ENCODE results near the gene TUSC2.

TUSC2 gene

DNA sequence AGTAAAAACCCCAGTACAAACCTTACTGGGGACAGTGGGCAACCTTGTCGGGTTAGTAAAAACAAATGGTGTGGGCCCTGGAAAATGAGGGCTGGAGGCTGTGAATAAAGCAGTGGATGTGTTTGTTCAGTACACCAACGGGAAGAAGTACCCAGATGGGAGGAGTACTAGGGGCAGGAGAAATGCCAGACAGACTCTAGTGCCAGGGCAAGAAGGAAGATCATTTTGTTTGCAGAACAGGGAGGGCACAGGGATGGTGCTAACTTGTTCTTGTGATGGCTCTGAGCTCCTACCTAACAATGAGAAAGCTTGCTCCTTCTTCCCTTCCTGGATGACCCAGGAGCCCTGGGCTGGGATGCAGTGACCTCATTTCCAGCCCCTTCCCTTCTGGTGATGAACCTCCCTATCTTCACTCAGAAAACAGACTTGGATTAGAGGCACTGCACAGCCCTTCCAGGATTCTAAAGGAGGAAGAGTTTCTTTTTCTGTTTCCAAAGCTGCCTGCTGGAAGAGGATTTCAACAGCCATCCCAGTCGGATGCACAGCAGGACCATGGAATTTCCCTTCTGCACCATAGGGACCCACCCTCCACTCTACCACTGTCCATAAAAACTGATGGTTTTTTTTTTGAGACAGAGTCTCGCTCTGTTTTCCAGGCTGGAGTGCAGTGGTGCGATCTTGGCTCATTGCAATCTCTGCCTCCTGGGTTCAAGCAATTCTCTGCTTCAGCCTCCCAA lies 6.5 kb upstream of the TUSC2 start:
- no peak for DNase-seq (ENCODE audit: low read depth)

DNA sequence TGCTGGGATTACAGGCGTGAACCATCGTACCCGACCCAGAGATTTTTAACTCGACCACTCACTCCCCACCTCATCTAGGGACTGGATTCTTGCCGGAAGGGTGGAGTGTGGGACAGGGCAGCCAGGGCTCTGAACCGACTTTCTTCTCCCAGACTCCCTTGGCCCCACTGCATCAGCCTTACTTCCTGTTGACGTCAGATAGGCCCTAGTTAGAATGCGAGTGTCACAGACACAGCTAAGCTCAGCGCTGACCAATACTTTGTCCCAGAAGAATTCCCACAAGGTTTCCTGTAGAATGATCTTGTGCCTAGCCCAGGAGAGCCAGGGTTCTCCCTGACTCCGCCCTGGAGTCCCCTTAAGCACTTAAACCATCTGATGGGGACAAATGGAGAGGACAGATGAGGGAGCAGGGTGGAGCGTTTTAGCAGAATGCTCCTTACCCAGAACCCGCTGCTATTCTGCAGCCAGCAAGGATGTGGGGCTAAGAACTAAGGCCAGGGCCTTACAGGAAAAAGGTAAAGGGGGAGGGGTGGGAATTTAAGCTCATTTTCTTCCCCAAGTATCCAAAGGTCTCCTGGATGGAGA lies 5.8 kb upstream of the TUSC2 start:
- no peak for DNase-seq (ENCODE audit: low read depth)

DNA sequence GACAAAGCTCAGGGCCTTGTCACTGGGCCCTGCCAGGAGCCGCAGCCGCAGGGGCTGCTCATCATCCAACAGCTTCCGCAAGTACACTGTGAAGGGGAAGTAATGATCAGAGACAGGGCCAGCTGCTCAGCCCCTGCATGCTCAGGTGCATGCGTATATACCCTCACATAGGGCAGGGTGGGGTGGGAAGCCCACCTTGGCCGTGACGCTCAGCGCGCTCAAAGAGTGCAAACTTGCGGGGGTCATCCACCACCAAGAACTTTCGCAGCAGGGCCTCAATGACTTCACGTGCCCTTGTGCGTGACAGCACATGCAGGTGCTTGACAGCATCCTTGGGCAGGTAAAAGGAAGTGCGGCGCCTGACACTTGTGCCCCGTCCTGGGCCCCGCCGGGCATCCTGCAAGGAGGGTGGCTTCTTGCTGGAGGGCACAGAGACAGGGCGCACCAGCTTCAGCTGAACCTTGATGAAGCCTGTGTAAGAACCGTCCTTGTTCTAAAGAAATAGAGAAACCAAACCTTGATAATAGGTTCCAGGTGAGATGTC lies 3.4 kb upstream of the TUSC2 start:
- no peak for DNase-seq (ENCODE audit: low read depth)

DNA sequence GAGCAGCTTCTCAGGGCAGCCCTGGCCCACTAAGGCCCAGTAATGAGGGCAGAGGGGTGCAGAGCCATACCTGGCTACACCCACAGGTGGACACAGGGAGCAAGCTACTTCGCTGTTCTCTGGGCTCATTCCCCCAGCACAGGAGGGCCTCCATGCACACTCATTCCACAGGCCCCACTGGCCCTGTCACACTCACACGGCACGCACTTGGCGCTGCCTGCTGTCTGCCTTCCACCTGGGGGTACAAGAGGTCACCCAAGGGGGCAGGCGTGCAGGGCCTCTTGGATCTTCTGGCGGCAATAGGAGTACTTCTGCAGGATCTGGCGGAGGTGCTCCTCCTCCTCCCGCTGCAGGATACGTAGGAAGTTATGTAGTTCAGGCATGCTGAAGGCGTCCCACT lies 2.3 kb upstream of the TUSC2 start:
- no peak for DNase-seq (ENCODE audit: low read depth)

DNA sequence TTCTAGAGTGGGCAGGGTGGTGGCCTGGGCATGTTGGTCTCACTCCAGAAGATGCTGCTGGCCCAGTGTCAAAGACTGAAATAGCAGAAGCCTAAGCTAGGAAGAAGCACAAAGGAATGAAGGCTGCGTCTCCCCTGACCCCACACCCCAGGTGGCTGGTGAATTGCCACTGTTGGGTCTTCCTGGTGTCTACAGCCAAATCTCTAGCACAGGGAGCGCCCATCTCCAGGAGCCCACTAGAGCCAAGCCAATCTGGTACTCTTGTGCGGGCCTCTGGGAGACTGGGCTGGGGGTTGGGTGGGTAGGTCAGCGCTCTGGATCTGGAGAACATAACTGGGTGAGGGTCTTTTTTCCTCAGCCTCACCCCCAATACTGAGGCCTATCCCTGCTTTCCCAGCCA lies 894 bp downstream of the TUSC2 start:
- no peak for DNase-seq (ENCODE audit: low read depth)

DNA sequence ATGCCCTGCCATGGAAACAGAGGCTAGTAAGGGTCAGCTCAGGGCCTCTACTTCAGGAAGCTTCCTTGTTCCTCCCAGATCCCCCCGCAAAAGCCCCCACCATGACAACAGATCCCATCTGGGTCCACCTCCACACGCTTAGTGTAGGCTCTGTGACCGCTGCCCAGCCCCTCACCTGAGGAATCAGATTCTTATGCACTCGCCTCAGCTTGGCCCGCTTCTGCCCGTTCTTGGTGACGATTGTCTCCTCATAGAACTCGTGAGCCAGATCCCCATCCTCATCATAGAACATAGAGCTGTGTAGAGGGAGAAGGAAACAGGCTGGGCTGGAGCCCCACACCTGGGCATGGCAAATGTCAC lies 1.9 kb downstream of the TUSC2 start:
- no peak for DNase-seq (ENCODE audit: low read depth)

DNA sequence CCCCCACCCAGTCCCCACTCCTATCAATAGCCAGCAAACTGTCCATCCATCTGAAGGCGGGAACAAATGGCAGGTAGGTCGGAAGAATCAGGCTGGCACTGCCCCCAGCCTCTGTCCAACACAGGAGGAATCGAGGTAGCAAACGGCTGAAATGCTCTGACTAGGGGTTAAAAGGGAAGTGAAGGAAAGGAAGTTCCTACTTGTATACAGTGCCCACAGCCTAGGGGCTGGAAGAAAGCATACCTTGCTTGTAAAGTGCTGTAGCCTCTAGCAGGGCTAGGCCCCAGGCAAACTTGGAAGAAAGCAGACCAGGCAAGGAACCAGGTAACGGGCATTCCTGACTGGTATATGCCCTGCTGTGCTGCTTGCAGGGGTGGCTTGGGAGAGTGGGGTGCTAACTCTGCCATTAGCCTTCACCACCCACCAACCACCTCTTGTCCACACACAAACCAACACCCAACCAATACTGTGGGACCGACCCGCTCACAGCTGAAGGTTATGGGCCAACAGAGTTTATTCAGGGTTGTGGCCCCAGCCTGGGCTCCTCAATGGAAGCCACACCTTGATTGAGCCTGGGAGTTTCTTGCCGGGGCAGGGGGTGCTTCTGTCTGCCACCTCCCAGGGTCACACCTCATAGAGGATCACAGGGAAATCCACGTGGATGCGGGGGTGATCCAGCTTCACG lies 2.4 kb downstream of the TUSC2 start:
- DNase-seq (ENCODE audit: low read depth): no peak

DNA sequence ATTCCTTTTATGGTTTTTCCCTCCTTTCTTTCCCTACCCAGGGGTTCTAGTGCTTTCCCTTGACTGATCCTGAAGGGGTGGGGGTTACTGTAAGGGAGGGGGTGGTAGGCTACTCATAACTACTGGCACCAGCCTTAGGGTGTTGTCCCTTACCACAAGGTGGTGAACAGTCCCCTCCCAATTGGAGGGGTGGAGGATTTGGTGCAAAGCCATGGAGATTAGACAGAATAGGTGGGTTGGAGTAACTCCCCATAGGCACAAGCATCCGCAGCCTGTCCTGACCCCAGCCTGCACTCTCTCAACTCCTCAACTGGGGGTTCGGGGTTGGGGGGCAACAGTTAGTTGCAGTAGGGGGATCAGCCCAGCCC lies 2.9 kb downstream of the TUSC2 start:
- DNase-seq (ENCODE audit: low read depth): no peak

DNA sequence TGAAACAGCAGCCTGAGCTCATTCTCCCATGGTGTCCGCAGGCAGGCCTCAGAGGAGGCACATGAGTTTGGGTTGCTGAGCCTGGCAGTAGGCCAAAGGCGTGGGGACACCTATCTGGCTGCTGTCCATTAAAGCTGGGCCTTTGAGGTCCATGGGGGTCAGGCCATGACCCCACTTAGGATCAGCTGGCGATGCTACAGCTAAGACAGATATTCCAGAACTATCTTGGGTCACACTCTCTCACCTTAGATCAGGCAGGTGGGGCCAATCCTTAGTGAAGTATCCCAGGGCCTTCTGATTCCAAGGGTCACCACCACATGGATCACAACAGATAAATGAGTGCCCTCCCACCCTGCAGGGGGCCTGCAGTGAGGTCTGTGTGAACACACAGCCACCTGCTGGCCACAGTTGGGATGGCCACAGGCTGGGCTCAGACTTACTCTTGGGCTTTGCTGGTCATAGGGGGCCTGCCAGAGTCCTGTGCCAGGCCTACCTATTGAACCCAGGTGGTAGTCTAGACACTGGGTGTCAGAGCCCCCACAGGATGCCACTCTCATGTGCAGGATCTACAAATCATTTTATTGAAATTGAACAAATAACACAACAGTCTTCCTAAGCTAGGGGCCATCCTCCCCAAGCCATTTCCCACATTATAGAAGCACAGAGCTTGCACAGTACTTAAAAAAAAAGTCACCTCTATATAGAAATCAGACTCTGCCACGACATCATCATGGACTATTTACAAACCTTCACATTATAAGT lies 3.5 kb downstream of the TUSC2 start:
- peak; percentile 39 for DNase-seq (ENCODE audit: low read depth)

DNA sequence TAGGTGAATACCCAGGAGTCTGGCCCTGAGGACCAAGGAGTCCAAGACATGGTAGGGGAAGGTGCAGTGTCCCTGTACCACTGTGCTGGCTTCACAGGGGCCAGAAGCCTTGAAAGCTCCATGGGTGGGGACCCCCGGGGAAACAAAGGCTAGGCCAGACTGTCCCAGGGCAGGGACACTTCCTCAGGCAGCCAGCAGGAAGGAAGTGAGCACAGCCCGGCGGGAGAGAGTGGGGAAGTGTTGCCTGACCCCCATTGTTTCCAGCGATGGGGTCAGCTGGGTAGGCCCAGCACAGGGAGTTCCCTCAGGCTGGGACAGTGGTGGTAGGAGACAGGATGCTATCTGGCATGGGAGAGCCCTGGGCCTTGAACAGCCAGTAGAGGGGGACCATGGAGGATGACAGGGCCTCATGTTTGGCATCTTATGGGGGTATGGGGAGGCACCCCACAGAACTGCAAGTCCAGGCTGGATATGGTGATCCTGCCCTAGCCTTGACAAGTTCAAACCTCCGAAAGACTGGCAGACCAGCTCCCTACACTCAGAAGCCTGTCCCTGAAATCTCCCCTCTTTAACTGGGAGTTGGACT lies 4.3 kb downstream of the TUSC2 start:
- no peak for DNase-seq (ENCODE audit: low read depth)

DNA sequence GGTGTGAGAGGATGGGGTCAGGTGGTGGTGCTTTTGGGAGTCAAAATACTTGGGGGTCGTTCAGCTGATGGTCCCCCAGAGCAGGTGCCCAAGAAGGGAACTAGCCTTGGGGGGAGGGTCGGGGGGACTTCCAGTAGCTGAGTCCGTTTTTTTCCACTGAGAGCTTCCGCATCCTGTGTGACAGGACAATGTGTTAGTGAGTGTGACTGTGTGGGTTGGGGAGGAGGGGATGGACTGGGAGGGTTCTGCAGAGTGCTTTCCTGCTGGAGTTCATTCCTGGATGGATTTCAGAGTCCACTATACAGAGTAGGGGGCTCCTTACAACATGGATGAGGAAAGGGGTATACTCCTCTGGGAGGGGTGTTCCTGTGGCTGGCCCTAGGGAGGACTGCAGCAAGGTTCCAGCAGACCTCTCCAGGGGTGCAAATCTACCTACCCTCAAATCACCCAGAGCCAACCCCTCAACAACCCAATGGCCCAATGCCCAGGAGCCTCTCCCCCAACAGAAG lies 4.9 kb downstream of the TUSC2 start:
- no peak for DNase-seq (ENCODE audit: low read depth)

DNA sequence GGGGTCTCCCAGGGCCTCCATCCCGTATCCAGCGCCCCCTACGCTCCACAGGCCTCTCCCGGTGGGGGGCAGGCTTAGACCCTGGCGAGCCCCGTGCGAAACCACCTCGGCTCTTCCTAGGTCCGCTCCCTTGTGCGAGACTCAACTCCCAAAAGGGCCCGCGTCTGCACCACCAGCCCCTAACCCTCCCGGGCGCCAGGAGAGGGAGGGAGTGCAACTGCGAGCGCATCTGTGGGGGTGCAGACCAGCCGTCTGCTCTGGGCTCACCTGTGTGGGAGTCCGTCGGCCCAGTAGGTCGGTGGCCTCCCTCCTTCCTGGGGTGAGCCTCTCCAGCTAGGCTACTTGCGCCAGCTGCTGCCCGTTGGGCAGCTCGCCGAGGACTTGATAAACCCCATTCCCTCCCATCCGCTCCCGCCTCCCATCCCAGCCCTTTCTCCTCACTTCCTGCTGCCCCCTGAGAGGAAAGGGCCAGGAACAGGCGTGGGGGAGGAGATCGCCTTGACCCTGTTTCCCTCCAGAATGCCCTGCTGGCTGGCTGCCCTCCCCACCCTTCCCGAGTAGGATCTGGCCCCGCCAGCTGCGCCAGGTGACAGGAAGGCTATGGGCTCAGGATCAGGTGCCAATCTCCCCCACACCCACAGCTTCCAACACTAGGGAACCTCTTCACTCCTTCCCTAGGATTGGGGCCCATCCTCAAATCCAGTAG lies 5.5 kb downstream of the TUSC2 start, which contains the start of gene HYAL2:
Gene HYAL2 (minus strand): TSS at position 360 of the 706 bp plus-strand sequence. CDS start 2,256 bp downstream, outside the sequence.
- DNase-seq (ENCODE audit: low read depth): no peak

DNA sequence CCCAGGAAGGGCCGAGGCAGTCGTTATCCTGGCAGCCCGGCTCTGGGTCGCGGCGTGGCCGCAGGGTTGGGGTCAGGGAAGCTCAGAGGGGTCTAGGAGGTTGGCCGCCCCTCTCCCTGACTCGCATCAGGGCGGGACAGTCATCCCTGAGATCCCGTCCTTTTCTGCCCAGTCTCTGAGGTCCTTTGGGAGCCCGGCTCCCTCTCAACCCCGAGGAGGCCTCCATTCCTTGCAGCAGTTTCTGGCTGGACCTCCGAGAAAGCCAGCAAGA lies 6.0 kb downstream of the TUSC2 start:
- no peak for DNase-seq (ENCODE audit: low read depth)

DNA sequence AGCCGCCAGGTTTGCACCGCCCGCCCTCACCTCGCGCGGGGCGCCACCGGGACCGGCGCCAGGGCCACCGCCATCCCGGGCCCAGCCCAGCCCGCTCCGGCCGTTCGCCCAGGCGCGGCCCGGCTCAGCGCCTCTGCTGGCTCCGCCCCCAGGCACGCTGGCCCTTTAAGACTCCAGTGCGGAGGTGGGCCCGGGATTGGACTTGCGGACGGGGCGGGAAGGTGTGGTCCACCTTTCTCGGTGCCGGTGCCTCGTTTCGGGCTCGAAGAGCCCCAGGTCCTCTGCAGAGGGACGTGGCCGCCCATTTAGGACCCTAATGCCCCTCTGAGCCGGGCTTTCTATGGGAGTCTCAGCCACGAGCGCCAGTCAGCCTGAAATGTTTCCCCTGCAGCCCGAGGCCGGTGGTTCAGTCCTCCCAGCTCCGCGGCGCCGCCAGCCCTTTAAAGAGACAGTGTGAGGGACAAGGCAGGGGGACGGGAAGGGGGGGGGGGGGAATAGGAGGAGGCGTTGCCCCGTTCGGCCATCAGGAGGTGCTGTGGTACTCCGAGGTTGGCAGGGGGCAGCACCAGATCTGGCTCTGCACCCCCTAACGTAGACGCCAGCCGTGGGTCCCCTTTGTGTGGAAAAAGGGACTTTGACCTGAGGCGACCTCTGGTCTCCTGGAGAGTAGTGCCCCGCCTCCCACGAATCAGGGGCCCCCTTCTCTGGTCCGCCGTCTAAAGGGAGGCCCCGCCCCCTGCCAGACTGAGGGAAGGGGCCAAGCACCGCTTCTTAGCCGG lies 6.5 kb downstream of the TUSC2 start:
- DNase-seq (ENCODE audit: low read depth): peak; percentile 76

DNA sequence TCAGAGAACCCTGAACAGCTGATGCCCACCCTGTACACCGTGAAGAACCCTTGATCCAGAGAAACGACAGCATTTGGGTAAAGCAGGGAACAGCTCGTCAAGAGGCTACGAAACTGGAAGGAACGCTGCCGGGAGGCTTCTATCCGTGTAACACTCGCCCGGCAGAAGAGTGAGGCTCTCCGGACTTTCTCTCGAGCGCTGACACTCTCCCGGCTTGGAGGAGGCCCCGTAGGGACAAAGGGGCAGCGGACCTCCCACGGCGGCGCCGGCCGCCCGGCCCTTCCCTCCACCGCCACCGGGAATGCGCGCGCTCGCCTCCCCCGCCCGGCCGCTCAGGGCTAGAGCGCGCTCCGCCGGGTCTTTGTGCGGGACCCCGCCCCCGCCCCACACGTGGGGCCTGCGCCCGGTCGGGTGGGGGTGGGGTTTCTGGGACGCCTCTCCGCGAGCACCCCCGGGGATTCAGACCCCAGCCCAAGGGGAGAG lies 7.1 kb downstream of the TUSC2 start:
- peak; percentile 54 for DNase-seq (ENCODE audit: low read depth)

DNA sequence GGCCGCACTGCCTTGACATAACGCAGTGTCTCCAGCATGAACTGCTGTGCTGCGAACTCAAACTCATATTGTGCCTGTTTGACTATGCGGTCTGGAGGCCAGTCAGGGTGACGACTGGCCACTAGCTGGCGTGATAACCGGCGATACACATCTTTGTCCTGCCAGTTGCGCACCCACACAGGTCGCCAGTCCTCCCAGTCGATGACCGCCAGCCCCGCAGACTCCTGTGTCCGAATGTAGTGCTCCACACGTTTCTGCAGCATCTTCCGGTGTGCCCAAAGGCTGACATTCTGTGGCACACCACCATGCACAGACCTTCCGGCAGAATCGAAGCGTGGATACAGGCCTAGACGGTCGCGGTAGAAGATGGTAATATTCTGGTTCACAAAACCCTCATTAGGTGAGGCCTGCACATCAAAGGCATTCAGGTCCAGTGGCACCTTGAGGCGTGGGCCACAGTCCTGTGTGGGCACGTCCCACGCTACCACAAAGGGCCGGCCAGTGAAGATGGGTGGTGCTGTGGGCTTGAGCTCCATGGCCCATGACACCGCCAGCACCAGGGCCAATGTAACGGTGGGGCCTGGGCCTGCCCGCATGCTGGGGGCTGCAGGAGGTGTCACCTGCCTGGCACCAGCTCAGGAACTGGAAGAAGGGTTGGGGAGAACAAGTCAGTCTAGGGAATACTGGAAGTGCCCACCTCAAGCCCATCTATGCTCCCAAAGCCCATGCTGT lies 8.0 kb downstream of the TUSC2 start:
- no peak for DNase-seq (ENCODE audit: low read depth)

DNA sequence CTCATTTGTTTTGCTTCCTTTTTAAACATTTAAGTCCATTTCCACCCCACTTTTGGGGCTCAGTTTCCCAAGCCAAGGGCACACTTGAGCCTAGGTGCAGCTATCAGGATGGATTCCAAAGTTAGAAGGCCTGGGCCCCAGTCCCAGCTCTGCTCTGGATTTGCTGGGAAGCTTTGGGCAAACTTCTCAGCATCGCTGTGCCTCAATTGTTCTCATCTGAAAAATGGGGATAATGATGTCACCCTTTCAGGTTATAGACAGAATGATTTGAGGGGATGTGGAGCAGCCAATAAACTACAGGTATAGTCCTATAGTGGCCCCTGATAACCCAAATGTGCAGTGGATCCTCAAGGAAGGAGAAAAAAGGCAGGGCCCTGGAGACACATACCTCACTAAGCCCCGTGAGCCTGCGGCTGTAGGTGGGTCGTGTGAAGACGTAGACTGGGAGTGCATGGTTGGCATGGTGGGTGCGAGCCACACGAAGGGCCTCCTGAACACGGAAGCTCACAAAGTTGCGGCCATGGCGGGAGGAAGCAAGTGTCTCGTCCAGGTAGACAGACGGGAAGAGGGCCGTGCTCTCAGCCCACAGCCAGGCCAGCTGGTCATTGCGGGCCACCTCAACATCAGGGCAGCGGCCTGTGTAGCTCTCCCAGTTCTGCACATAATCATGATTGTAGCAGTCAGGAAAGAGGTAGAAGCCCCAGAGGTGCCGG lies 8.7 kb downstream of the TUSC2 start:
- DNase-seq (ENCODE audit: low read depth): no peak

DNA sequence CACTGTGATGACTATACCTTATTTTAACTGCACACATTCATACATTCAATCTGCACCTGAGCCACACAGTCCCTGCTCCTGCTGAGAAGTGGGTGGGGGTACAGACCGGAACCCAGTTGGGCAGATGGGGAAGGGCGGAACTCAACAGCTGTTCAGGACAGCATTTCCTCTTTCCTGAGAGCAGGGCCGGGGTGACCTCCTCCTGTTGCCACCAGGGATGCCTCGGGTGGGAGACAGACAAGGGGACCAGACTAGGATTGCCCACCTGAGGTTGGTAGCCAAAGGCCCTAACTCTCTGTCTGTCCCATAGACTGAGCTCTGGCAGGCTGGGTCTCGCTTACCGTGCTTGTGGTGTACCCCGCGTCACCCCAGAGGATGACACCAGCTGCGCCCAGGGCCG lies 9.4 kb downstream of the TUSC2 start:
- no peak for DNase-seq (ENCODE audit: low read depth)

DNA sequence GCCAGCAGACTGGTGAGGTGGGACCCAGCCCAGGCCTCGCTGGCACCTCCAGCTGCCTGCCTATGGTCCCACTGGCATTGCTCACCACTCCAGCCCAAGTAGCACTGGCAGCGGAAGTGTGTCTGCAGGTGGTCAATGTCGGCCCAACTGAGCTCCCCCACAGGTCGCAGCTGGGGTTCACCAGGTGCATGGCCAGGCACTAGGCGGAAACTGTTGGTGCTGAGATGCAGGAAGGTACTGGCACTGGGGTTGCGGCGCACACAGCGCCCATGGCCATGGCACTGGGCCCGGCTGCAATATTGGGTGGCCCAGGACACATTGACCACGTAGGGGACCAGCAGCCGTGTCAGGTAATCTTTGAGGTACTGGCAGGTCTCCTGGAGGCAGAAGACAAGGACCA lies 9.9 kb downstream of the TUSC2 start:
- DNase-seq (ENCODE audit: low read depth): no peak
